IMR-90 (cell line): ENCODE measurements around the gene PHACTR2.
"Not testable (repeated sequence)": the region's sequence is repeated elsewhere in the genome, so short reads cannot be mapped to it uniquely, and the experiment has no call there.

Source experiments
- CEBPB ChIP-seq: IDR thresholded peaks from 2 replicates; pipeline ENCODE4 v1.6.1; 2012; ENCODE audit warnings: low read depth, low read length, improper control_type of control experiment
- CTCF ChIP-seq: conservative IDR thresholded peaks from 2 replicates; pipeline ENCODE4 v1.5.1; 2012; ENCODE audit warnings: mild to moderate bottlenecking, low read depth, low read length, improper control_type of control experiment
- MAFK ChIP-seq: IDR thresholded peaks from 2 replicates; pipeline ENCODE4 v1.6.1; 2012; ENCODE audit warnings: low read depth, low read length, improper control_type of control experiment
- MAZ ChIP-seq: IDR thresholded peaks from 2 replicates; pipeline ENCODE4 v1.6.1; 2012; ENCODE audit warnings: low read depth, mild to moderate bottlenecking, low read length, improper control_type of control experiment, moderate library complexity, borderline replicate concordance
- MXI1 ChIP-seq: IDR thresholded peaks from 2 replicates; pipeline ENCODE4 v1.6.1; 2012; ENCODE audit warnings: low read depth, mild to moderate bottlenecking, low read length, moderate library complexity, borderline replicate concordance
- POLR2A ChIP-seq: IDR thresholded peaks from 2 replicates; pipeline ENCODE4 v1.6.1; 2012; ENCODE audit warnings: mild to moderate bottlenecking, low read depth, low read length
- RAD21 ChIP-seq: IDR thresholded peaks from 2 replicates; pipeline ENCODE4 v1.6.1; 2012; ENCODE audit warnings: low read length, improper control_type of control experiment
- RCOR1 ChIP-seq: IDR thresholded peaks from 2 replicates; pipeline ENCODE4 v1.6.1; 2012; ENCODE audit warnings: mild to moderate bottlenecking, low read length, improper control_type of control experiment; ENCODE audit not compliant: insufficient replicate concordance
- RFX5 ChIP-seq: IDR thresholded peaks from 2 replicates; pipeline ENCODE4 v1.8.0; 2012; ENCODE audit warnings: low read depth, mild to moderate bottlenecking, low read length, moderate library complexity
- SMC3 ChIP-seq: fragments of 150-350 bp; IDR thresholded peaks from 2 replicates; pipeline ENCODE4 v1.6.1; 2016; ENCODE audit warnings: low read depth, mild to moderate bottlenecking, antibody characterized with exemption, low read length, moderate library complexity
- TF ChIP-seq, protein P1 (sequence below): fragments of 150-350 bp; IDR thresholded peaks from 2 replicates; pipeline ENCODE4 v1.6.1; 2017; ENCODE audit warnings: mild to moderate bottlenecking, antibody characterized with exemption, low read length, low read depth

DNA sequence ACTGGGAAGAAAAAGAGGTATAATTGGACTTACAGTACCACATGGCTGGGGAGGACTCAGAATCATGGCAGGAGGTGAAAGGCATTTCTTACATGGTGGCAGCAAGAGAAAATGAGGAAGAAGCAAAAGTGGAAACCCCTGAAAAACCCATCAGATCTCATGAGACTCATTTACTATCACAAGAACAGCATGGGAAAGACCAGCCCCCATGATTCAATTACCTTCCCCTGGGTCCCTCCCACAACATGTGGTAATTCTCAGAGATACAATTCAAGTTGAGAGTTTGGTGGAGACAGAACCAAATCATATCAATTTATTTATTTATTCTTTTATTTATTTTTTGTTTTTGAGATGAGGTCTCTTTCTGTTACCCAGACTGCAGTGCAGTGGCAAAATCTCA, 196.7 kb downstream of the PHACTR2 start:
- not testable (repeated sequence) for TF ChIP-seq POLR2A, RCOR1, MAZ, CTCF, CEBPB, SMC3, MXI1, RAD21, MAFK, RFX5
- TF ChIP-seq, protein P1, sequence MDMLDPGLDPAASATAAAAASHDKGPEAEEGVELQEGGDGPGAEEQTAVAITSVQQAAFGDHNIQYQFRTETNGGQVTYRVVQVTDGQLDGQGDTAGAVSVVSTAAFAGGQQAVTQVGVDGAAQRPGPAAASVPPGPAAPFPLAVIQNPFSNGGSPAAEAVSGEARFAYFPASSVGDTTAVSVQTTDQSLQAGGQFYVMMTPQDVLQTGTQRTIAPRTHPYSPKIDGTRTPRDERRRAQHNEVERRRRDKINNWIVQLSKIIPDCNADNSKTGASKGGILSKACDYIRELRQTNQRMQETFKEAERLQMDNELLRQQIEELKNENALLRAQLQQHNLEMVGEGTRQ: not testable (repeated sequence)
